AG04450 (cell line): ENCODE measurements around the gene DIP2B. TPM values are rescaled to one million over a fixed set of nuclear protein-coding genes. Genes with fewer than 3 reads are reported as not detected.

Experiments
- CTCF ChIA-PET: fragments of 300-600, 350-600 bp; formaldehyde crosslinking; extraction: SDS; loops from one replicate; lab custom pipeline; 2022; ENCODE audit warnings: antibody characterized with exemption, inconsistent platforms; lab: Charles Lee
- POLR2A ChIA-PET: fragments of 350-600 bp; formaldehyde crosslinking; extraction: SDS; loops from one replicate; lab custom pipeline; 2021; ENCODE audit warnings: antibody characterized with exemption, inconsistent platforms; lab: Yijun Ruan, JAX
- DNase-seq: peaks from one replicate; pipeline ENCODE4 v3.0.0-alpha.2; 2011; ENCODE audit warnings: low read depth, low spot score
- H3K27ac ChIP-seq: one replicate; pipeline ENCODE4 v1.5.1; 2012; ENCODE audit warnings: low read depth, low read length, control low read depth
- H3K27me3 ChIP-seq: one replicate; pipeline ENCODE4 v1.6.0; 2012; ENCODE audit warnings: low read length; ENCODE audit not compliant: control insufficient read depth, insufficient read depth
- H3K4me3 ChIP-seq: 2 replicates; pipeline ENCODE4 v1.5.1; 2011; ENCODE audit warnings: mild to moderate bottlenecking, low read depth, low read length, control low read depth
- H3K9me3 ChIP-seq: 2 replicates; pipeline ENCODE4 v1.5.1; 2012; ENCODE audit warnings: low read length; ENCODE audit not compliant: control insufficient read depth, insufficient read depth
- polyA plus RNA-seq: library from polyadenylated mRNA; depleted of rRNA; stranded (reverse); fragments of >200 nt; gene quantifications from 2 replicates; pipeline ENCODE4 v1.2.3, GENCODE V29; 2011
- TF ChIP-seq, protein P1 (sequence below): IDR thresholded peaks from 2 replicates; pipeline ENCODE4 v1.5.1; 2011; ENCODE audit warnings: low read depth, low read length, control low read depth, inconsistent platforms

The DIP2B gene
- polyA plus RNA-seq, 1 experiment: 22.0 TPM

DNA sequence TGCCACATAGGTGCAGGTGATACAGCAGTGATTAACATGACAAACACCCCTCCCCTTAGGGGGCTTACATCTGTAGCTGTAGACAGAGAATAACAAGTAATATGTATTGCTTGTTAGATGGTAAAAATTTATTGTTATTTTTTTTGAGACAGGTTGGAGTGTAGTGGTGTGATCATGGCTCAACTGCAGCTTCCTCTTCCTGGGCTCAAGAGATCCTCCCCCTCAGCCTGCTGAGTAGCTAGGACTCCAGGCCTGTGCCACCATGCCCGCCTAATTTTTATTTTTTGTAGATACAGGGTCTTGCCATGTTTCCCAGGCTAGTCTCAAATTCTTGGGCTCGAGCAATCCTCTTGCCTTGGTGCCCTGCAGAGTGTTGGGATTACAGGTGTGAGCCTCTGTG, 19.8 kb downstream of the DIP2B start:
- no peaks in the 10 kb centered on the region for H3K27me3 ChIP-seq
- no peak for DNase-seq
- no peak overlapping the region for H3K4me3 ChIP-seq
- H3K9me3 ChIP-seq: no peaks in the 10 kb centered on the region
- TF ChIP-seq, protein P1, sequence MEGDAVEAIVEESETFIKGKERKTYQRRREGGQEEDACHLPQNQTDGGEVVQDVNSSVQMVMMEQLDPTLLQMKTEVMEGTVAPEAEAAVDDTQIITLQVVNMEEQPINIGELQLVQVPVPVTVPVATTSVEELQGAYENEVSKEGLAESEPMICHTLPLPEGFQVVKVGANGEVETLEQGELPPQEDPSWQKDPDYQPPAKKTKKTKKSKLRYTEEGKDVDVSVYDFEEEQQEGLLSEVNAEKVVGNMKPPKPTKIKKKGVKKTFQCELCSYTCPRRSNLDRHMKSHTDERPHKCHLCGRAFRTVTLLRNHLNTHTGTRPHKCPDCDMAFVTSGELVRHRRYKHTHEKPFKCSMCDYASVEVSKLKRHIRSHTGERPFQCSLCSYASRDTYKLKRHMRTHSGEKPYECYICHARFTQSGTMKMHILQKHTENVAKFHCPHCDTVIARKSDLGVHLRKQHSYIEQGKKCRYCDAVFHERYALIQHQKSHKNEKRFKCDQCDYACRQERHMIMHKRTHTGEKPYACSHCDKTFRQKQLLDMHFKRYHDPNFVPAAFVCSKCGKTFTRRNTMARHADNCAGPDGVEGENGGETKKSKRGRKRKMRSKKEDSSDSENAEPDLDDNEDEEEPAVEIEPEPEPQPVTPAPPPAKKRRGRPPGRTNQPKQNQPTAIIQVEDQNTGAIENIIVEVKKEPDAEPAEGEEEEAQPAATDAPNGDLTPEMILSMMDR: no peak
- ChIA-PET POLR2A (interaction anchor here (0.8 kb wide), 1 partner anchor 89 kb away, joined by 4 read pairs; no protein-coding TSS in a partner anchor), CTCF (no interaction called here)
- H3K27ac ChIP-seq: no peak overlapping the region

DNA sequence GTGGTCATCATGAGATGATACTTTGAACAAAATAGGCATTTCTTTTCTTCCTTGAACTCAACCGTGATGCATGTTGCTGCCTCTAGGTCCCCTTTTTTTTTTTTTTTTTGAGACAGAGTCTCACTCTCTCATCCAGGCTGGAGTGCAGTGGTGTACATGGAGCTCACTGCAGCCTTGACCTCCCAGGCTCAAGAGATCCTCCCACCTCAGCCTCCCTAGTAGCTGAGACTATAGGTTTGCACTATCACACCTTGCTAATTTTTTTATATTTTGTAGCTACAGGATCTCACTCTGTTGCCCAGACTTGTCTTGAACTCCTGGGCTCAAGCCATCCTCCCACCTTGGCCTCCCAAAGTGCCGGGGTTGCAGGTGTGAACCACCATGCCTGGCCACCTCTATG, 20.6 kb downstream of the DIP2B start:
- no peak overlapping the region for H3K27ac ChIP-seq

DNA sequence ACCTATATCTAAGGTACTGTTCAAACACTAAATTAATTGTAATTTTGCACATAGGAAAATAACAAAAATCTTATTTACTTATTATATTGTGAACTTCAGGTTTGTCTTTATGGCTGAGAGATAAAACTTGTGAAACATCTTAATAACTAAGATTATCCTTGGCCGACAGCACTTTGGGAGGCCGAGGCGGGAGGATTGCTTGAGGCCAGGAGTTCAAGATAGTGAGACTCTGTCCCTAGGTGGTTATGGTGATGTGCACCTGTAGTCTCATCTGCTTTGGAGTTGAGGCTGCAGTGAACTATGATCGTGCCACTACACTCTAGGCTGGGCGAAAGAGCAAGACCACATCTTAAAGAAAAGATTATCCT, 22.6 kb downstream of the DIP2B start:
- Histone ChIP-seq H3K27ac (no peak overlapping the region), H3K4me3 (no peak overlapping the region), H3K27me3 (no peaks in the 10 kb centered on the region), H3K9me3 (no peaks in the 10 kb centered on the region)
- CTCF ChIA-PET: no interaction called here
- TF ChIP-seq, protein P1: no peak
- no peak for DNase-seq
- POLR2A ChIA-PET: no interaction called here

More for the DNA sequence above, 20.6 kb downstream of the DIP2B start:
- ChIA-PET CTCF (no interaction called here), POLR2A (no interaction called here)
- H3K4me3 ChIP-seq: no peak overlapping the region
- no peaks in the 10 kb centered on the region for H3K27me3 ChIP-seq
- TF ChIP-seq, protein P1: no peak
- H3K9me3 ChIP-seq: no peaks in the 10 kb centered on the region
- DNase-seq: no peak

DNA sequence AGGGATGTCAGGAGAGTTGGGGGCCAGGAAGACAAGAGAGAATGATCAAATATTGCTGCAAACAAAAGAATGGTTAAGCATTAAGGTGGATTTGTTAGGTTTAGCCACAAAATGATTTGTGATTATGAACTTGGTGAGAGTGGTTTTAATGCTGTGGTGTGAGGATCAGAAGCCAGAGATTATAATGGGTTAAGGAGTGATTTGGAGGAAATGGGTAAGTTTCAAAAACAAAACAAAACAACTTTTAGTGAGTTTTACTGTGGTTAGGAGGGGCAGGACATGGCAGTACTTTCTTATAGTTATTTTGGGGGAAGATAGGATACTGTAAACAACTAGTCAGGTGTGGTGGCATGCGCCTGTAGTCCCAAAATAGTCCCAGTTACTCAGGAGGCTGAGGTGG, 24.0 kb downstream of the DIP2B start:
- DNase-seq: no peak
- Histone ChIP-seq H3K27ac (no peak overlapping the region), H3K9me3 (no peaks in the 10 kb centered on the region), H3K27me3 (no peaks in the 10 kb centered on the region), H3K4me3 (no peak overlapping the region)
- ChIA-PET POLR2A (interaction anchor here (0.7 kb wide), 1 partner anchor 12 kb away, joined by 3 read pairs; no protein-coding TSS in a partner anchor), CTCF (no interaction called here)
- TF ChIP-seq, protein P1: no peak

DNA sequence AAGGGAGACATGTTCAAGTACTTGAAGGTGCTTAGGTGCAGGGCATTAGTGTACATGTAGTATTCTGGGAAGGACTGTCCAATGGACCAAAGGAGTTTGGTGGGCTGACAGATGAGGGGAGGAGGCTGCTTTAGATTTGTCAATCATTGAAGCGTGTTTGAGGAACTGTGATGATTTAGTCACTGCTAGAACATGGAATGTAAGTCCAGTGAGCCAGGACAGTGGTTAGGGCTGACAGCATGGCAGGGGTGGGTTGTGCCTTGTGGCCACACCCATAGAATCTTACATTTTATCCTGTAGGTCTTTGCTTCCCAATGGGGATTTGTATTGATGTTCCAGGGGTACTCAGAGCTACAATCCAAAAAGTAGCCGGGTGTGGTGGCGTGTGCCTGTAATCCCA, 24.6 kb downstream of the DIP2B start:
- Histone ChIP-seq H3K27me3 (no peaks in the 10 kb centered on the region), H3K27ac (no peak overlapping the region), H3K4me3 (no peak overlapping the region), H3K9me3 (no peaks in the 10 kb centered on the region)
- POLR2A ChIA-PET: no interaction called here
- CTCF ChIA-PET: no interaction called here
- no peak for DNase-seq
- TF ChIP-seq, protein P1: no peak
